ENCODE data around the gene ORM2.

DNA sequence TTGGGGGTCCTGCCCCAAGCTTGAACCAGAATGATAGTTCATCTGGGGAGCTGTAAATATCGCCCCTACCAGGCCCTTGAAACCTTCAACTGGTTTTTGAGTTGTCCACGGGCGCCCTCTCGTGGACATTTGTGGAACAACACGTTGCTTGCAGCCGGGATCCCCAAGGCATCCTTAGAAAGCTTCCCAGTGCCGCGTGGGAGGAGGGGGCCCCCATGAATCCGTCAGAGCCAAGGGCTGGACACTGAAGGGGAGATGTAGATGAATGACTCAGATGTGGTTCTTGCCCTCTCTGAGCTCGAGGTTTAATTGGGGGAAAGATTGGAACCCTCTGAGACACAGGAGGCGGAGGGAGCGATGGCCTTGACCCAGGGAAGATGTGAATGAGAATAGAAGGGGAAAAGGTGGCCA is 38.6 kb upstream of the ORM2 start:
- TF ChIP-seq POLR2A (IDR thresholded peaks at IDR 0.05) = no peak
- TF ChIP-seq, protein P1, sequence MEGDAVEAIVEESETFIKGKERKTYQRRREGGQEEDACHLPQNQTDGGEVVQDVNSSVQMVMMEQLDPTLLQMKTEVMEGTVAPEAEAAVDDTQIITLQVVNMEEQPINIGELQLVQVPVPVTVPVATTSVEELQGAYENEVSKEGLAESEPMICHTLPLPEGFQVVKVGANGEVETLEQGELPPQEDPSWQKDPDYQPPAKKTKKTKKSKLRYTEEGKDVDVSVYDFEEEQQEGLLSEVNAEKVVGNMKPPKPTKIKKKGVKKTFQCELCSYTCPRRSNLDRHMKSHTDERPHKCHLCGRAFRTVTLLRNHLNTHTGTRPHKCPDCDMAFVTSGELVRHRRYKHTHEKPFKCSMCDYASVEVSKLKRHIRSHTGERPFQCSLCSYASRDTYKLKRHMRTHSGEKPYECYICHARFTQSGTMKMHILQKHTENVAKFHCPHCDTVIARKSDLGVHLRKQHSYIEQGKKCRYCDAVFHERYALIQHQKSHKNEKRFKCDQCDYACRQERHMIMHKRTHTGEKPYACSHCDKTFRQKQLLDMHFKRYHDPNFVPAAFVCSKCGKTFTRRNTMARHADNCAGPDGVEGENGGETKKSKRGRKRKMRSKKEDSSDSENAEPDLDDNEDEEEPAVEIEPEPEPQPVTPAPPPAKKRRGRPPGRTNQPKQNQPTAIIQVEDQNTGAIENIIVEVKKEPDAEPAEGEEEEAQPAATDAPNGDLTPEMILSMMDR (IDR thresholded peaks at IDR 0.05) = peak; percentile 85 to 94 (median 92)
- TF ChIP-seq EP300 (IDR thresholded peaks at IDR 0.05) = no peak
